ENCODE results near the gene BEND3. TPM values are rescaled to one million over a fixed set of nuclear protein-coding genes. Genes with fewer than 3 reads are reported as not detected.

The BEND3 gene
- total RNA-seq, 1 donor from 2014 or later: 4.2 TPM

- Histone ChIP-seq H3K27ac (no peak overlapping the region), H3K27me3 (no peaks in the 10 kb centered on the region), H3K4me1 (no peaks in the 10 kb centered on the region), H3K4me3 (no peak overlapping the region), H3K36me3 (no peaks in the 10 kb centered on the region), H3K9me3 (no peaks in the 10 kb centered on the region)
- intact Hi-C loops (cut with DNase I): no loop called here
- no peak for TF ChIP-seq CTCF (IDR thresholded peaks at IDR 0.05)
- DNase-seq (ENCODE audit: low spot score in 2 of 2): no peak
Observed at GRCh38 chr6:107061125-107062020, 53.9 kb downstream of the BEND3 start.

GRCh38 chr6:107060704-107061103 is 54.6 kb downstream of the BEND3 start:
- Histone ChIP-seq H3K36me3 (no peaks in the 10 kb centered on the region), H3K4me1 (no peaks in the 10 kb centered on the region), H3K27ac (no peak overlapping the region), H3K9me3 (no peaks in the 10 kb centered on the region), H3K4me3 (no peak overlapping the region), H3K27me3 (no peaks in the 10 kb centered on the region)
- intact Hi-C loops (cut with DNase I): no loop called here
- no peak for DNase-seq (ENCODE audit: low spot score in 2 of 2)
- no peak for TF ChIP-seq CTCF (IDR thresholded peaks at IDR 0.05)

- no peaks in the 10 kb centered on the region for H3K27me3 ChIP-seq
- intact Hi-C loops (cut with DNase I): no loop called here
- H3K4me1 ChIP-seq: no peaks in the 10 kb centered on the region
- H3K27ac ChIP-seq: no peak overlapping the region
- no peaks in the 10 kb centered on the region for H3K9me3 ChIP-seq
- TF ChIP-seq CTCF (IDR thresholded peaks at IDR 0.05): no peak
- no peak for DNase-seq (ENCODE audit: low spot score in 2 of 2)
- no peak overlapping the region for H3K4me3 ChIP-seq
- H3K36me3 ChIP-seq: no peaks in the 10 kb centered on the region
Observed at GRCh38 chr6:107059606-107060005, 55.7 kb downstream of the BEND3 start.

- H3K4me1 ChIP-seq: no peaks in the 10 kb centered on the region
- no peak for DNase-seq (ENCODE audit: low spot score in 2 of 2)
- TF ChIP-seq CTCF (IDR thresholded peaks at IDR 0.05): no peak
- H3K4me3 ChIP-seq: no peak overlapping the region
- intact Hi-C loops (cut with DNase I): no loop called here
- no peaks in the 10 kb centered on the region for H3K36me3 ChIP-seq
- no peak overlapping the region for H3K27ac ChIP-seq
- H3K9me3 ChIP-seq: no peaks in the 10 kb centered on the region
- no peaks in the 10 kb centered on the region for H3K27me3 ChIP-seq
Observed at GRCh38 chr6:107057679-107058078, 57.6 kb downstream of the BEND3 start.

- Histone ChIP-seq H3K4me1 (no peaks in the 10 kb centered on the region), H3K9me3 (no peaks in the 10 kb centered on the region), H3K4me3 (no peak overlapping the region), H3K27me3 (no peaks in the 10 kb centered on the region), H3K27ac (no peak overlapping the region), H3K36me3 (peaks cover 0 to 6% of the 10 kb centered on the region in 2 donors)
- TF ChIP-seq CTCF (IDR thresholded peaks at IDR 0.05): no peak
- intact Hi-C loops (cut with DNase I): no loop called here
- no peak for DNase-seq (ENCODE audit: low spot score in 2 of 2)
Observed at GRCh38 chr6:107056796-107057195, 58.5 kb downstream of the BEND3 start.

Measured in ascending aorta (tissue), 2 donors.